GM19328 (cell line): ENCODE data around the gene METRNL.
"Not testable (repeated sequence)": the region's sequence is repeated elsewhere in the genome, so short reads cannot be mapped to it uniquely, and the experiment has no call there.

ENCODE experiments used
- ATAC-seq: cut with Tn5 transposase; IDR thresholded peaks from one replicate; pipeline ENCODE4 v1.9.1; 2021; ENCODE audit warnings: mild to moderate bottlenecking, moderate library complexity; ENCODE audit not compliant: unreplicated experiment

METRNL gene

GRCh38 chr17:83118071-83118841 is 38.8 kb downstream of the METRNL start:
- ATAC-seq = no peak

- no peak for ATAC-seq
Measured at GRCh38 chr17:83119987-83120864, 40.8 kb downstream of the METRNL start.

GRCh38 chr17:83121473-83121872 is 42.1 kb downstream of the METRNL start:
- ATAC-seq = not testable (repeated sequence)

GRCh38 chr17:83121921-83122820 is 42.8 kb downstream of the METRNL start:
- no peak for ATAC-seq

- ATAC-seq = no peak
Measured at GRCh38 chr17:83122834-83123233, 43.4 kb downstream of the METRNL start.

GRCh38 chr17:83123896-83124801 is 44.7 kb downstream of the METRNL start:
- ATAC-seq = no peak

- ATAC-seq = no peak
Measured at GRCh38 chr17:83124871-83125514, 45.6 kb downstream of the METRNL start.

GRCh38 chr17:83125515-83126274 is 46.3 kb downstream of the METRNL start:
- no peak for ATAC-seq

- no peak for ATAC-seq
Measured at GRCh38 chr17:83126275-83126811, 46.9 kb downstream of the METRNL start.

- no peak for ATAC-seq
Measured at GRCh38 chr17:83127431-83128160, 48.2 kb downstream of the METRNL start.

GRCh38 chr17:83128306-83129240 is 49.2 kb downstream of the METRNL start:
- ATAC-seq = no peak

GRCh38 chr17:83129676-83130075 is 50.3 kb downstream of the METRNL start:
- ATAC-seq = no peak

GRCh38 chr17:83131401-83132011 is 52.1 kb downstream of the METRNL start:
- ATAC-seq = no peak

GRCh38 chr17:83132251-83133081 is 53.1 kb downstream of the METRNL start:
- ATAC-seq = no peak
